Heart left ventricle (tissue), 16 donors: ENCODE measurements around the gene UTP18. TPM values are rescaled to one million over a fixed set of nuclear protein-coding genes. Genes with fewer than 3 reads are reported as not detected.
"Not testable (repeated sequence)": the region's sequence is repeated elsewhere in the genome, so short reads cannot be mapped to it uniquely, and the experiment has no call there.

ENCODE experiments used
- ATAC-seq, 4 donors: fragments of 200-7000 bp; cut with Tn5 transposase; one replicate each; pipeline ENCODE4 v1.9.1; 2020 to 2022; ENCODE audit warnings: moderate library complexity in 4 of 4, mild to moderate bottlenecking in 3 of 4, moderate number of reproducible peaks in 1 of 4
- DNase-seq, 5 donors: peaks; one replicate each; pipeline ENCODE4 v3.0.0-alpha.2; 2020
- H3K27ac ChIP-seq, 12 donors: fragments of 200-600 bp; sonication (generic) in 4 of 12; one replicate each; pipeline versions ENCODE4 v1.5.0 to v1.8.0; 2016 to 2022; ENCODE audit warnings: mild to moderate bottlenecking in 2 of 12
- H3K27me3 ChIP-seq, 9 donors: fragments of 200-600 bp; sonication (generic) in 2 of 9; one replicate each; pipeline versions ENCODE4 v1.5.1 to v1.8.0; 2016 to 2022; ENCODE audit warnings: mild to moderate bottlenecking in 3 of 9
- H3K36me3 ChIP-seq, 9 donors: fragments of 200-600 bp; sonication (generic) in 2 of 9; one replicate each; pipeline versions ENCODE4 v1.5.0 to v1.8.0; 2018 to 2022; ENCODE audit warnings: mild to moderate bottlenecking in 2 of 9
- H3K4me1 ChIP-seq, 12 donors: fragments of 200-600 bp; sonication (generic) in 4 of 12; one replicate each; pipeline versions ENCODE4 v1.5.0 to v1.8.0; 2016 to 2022; ENCODE audit warnings: mild to moderate bottlenecking in 3 of 12
- H3K4me3 ChIP-seq, 12 donors: fragments of 200-600 bp; sonication (generic) in 4 of 12; one replicate each; pipeline versions ENCODE4 v1.5.0 to v1.8.0; 2017 to 2022; ENCODE audit warnings: mild to moderate bottlenecking in 9 of 12, moderate library complexity in 4 of 12
- H3K9me3 ChIP-seq, 12 donors: fragments of 200-600 bp; sonication (generic) in 4 of 12; one replicate each; pipeline versions ENCODE4 v1.5.0 to v1.8.0; 2016 to 2022; ENCODE audit warnings: mild to moderate bottlenecking in 1 of 12
- CTCF ChIP-seq, 12 donors: fragments of 200-600 bp; sonication (generic) in 4 of 12; IDR thresholded peaks; one replicate each; pipeline versions ENCODE4 v1.5.0 to v1.8.0; 2018 to 2022; ENCODE audit warnings: antibody characterized with exemption in 12 of 12, mild to moderate bottlenecking in 5 of 12
- POLR2A ChIP-seq, 2 donors: fragments of 450-650 bp; IDR thresholded peaks; one replicate each; pipeline ENCODE4 v1.6.1; 2017; ENCODE audit warnings: antibody characterized with exemption in 2 of 2, mild to moderate bottlenecking in 2 of 2, moderate library complexity in 2 of 2
- WGBS, 4 donors: extraction: QIAGEN DNeasy Blood & Tissue Kit in 2 of 4; methylation state at CpG; one replicate each; pipeline versions ENCODE4 v1.1.5 to v1.1.7; 2013 to 2018; 5-methylcytosine and 5-hydroxymethylcytosine counted together
- intact Hi-C, 10 donors: fragments of 100-400 bp; cut with DNase I; formaldehyde crosslinking; loops; one replicate each; pipeline versions ENCODE4 v1.11.1 to v1.14.2; 2022
- polyA plus RNA-seq, 2 donors: library from polyadenylated mRNA; stranded (reverse); fragments of 200-250 nt; gene quantifications; one replicate each; pipeline ENCODE4 v1.2.3, GENCODE V29; 2013
- total RNA-seq, 9 donors: library from RNA; depleted of rRNA in 2 of 9; stranded (reverse); fragments of >200 nt in 2 of 9; fragmentation: NEBNext Ultra II Directional in 3 of 9; extraction: Animal tissue kit (Norgen Biotek cat#: 25700) in 3 of 9; gene quantifications; one replicate each; pipeline versions ENCODE4 v1.1.0 to v1.2.4, GENCODE V29; 2016 to 2023
- donor health status: ischemic (EF 13 %, LVEDD 7.1; RV severe dilation, severe dysfunction).
- donor health status: healthy with polysubstance abuse.
- donor health status: DM: no; HTN: yes; CAD: no.
- donor health status: DM: no; HTN: no; CAD: no.
- donor health status: ischemic (EF 25% LVEDD 6.9; RV normal size, moderate dysfunction).
- donor health status: ischemic (EF 25% LVEDD 5.7; RV mildly dilated, moderate dysfunction).
- donor health status: healthy.
- donor health status: DM: yes; HTN: yes; CAD: no.
- donor health status: ischemic (EF 35%, LVEDD 5.7; RV mildly dilated, moderate dysfunction).
- donor health status: nonischemic (EF 11% LVEDD 7.7; RV severe dilation, severe dysfunction).
- donor health status: DM: yes; HTN: yes; CAD: no.
- donor health status: PGD.
- donor health status: ischemic (EF 29% LVEDD 5.4; RV normal size, mild dysfunction).
- donor health status: nonischemic (EF 23%, LVEDD 6.1; RV moderate dilation, normal function).

The UTP18 gene
- total and polyA plus RNA-seq, 11 donors = 5.3 to 16.7 (median 8.1) TPM

DNA sequence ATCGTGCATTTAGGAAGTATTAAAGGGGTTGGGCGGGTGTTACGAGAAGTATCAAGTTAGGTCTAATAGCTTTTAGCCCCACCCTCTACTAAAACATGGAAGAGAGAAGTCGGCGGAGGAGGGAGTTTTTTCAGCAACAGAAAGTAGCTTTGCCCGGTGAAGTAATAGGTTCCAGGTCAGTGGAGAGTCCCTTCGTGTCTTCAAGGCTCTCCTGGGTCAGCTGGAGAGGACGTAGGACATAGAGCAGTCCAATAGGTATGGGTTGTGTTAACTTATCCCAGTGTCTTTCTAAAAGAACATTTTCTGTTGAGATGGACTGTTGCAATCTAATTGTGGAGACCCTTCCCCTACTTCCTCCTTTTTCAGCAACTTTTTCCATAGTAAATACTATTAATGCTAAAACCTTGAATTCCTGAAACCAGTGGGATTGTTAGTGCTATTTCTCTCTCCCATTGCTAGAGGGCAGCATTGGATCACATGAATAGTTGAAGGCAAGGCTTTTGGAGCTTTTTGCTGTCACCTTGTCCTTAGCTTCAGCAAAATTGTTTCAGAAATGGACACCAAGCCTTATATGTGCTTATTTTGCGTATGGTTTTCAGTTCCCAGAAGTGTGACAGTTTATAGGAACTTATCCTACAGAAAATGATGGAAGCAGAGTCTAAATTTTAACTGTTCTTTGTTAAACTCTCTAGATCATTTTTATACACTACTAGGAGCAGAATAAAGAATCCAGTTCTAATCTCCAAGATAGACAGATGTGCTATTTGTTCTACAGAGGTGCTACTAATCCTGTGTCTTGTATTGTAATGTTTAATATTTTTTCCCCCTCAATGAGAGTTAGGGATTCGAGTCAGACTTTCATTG lies 38.4 kb downstream of the UTP18 start:
- H3K9me3 ChIP-seq = peaks cover 0 to 3% (median 0%) of the 10 kb centered on the region in 12 donors
- no peak overlapping the region for H3K4me3 ChIP-seq
- H3K27ac ChIP-seq = no peak overlapping the region
- no peaks in the 10 kb centered on the region for H3K27me3 ChIP-seq
- peaks cover 0 to 48% (median 35%) of the 10 kb centered on the region in 9 donors for H3K36me3 ChIP-seq
- intact Hi-C loops = loop anchor here in 5 of 10 donors (5.0 to 10.0 kb wide), 4 partner anchors 236 to 809 kb away; no protein-coding TSS in a partner anchor
- DNase-seq (no peak), ATAC-seq (no peak)
- WGBS, 4 donors = 65 to 84% (median 74%) methylated on average over 10 of the region's 10 CpGs
- TF ChIP-seq POLR2A (IDR thresholded peaks at IDR 0.05) = no peak
- TF ChIP-seq CTCF (IDR thresholded peaks at IDR 0.05) = peak; percentile 28 to 69 (median 56)
- no peaks in the 10 kb centered on the region for H3K4me1 ChIP-seq

DNA sequence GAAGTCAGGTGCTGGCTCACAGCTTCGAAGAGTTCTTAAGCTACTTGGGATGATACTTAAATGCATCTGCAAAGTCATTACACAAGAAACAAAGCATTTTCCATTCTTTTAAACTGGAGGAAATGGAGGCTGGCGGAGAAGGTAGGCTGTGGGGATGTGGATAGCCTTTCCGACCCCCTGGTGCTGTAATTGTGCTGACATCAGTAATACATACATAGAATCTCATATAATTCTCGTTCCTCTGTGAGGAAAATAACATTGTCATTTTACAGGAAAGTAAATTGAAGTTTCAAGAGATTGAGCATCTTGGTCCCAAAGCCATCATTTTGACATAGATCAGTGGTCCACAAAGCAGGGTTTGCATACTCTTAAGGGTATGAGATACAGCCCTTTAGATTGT lies 39.5 kb downstream of the UTP18 start:
- no peak for TF ChIP-seq CTCF (IDR thresholded peaks at IDR 0.05)
- TF ChIP-seq POLR2A (IDR thresholded peaks at IDR 0.05) = no peak
- H3K9me3 ChIP-seq = no peaks in the 10 kb centered on the region
- H3K4me1 ChIP-seq = no peaks in the 10 kb centered on the region
- no peak for ATAC-seq
- no peaks in the 10 kb centered on the region for H3K27me3 ChIP-seq
- H3K27ac ChIP-seq = no peak overlapping the region
- WGBS, 4 donors = 90 to 95% (median 93%) methylated on average over 4 of the region's 4 CpGs
- H3K36me3 ChIP-seq = peaks cover 0 to 41% (median 26%) of the 10 kb centered on the region in 9 donors
- no peak for DNase-seq
- intact Hi-C loops = loop anchor here in 5 of 10 donors (5.0 to 10.0 kb wide), 5 partner anchors 235 to 807 kb away; no protein-coding TSS in a partner anchor
- H3K4me3 ChIP-seq = no peak overlapping the region

GRCh38 chr17:51305182-51305581 lies 44.8 kb downstream of the UTP18 start:
- DNase-seq = no peak
- TF ChIP-seq POLR2A (IDR thresholded peaks at IDR 0.05) (no peak), CTCF (IDR thresholded peaks at IDR 0.05) (no peak)
- Histone ChIP-seq H3K9me3 (peaks cover 0 to 11% (median 0%) of the 10 kb centered on the region in 12 donors), H3K27ac (no peak overlapping the region), H3K27me3 (no peaks in the 10 kb centered on the region), H3K36me3 (no peaks in the 10 kb centered on the region), H3K4me3 (no peak overlapping the region), H3K4me1 (no peaks in the 10 kb centered on the region)
- intact Hi-C loops = loop anchor here in 1 of 10 donors (10.0 kb wide), 2 partner anchors 340 to 800 kb away; no protein-coding TSS in a partner anchor
- WGBS, 4 donors = 92 to 95% (median 94%) methylated on average over 3 to 9 of the region's 9 CpGs
- no peak for ATAC-seq

DNA sequence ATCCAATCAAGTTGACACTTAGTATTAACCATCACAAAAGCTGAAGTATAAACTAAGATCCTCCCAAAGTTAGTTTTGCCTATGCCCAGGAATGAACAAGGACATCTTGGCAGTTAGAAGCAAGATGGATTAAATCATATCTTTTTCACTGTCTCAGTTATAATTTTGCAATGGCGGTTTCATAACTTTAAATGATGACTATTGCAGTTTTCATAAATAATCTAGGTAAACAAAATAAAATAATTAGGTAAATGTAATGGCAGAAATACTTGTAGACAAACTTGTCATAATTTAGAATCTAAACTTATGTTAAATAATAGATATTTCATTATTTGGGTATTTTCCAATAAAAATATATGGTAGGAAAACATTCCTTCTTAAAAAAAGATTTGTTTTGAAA lies 51.7 kb downstream of the UTP18 start:
- H3K27me3 ChIP-seq, H3K4me3 ChIP-seq, H3K36me3 ChIP-seq, intact Hi-C loops, DNase-seq, ATAC-seq, H3K4me1 ChIP-seq, H3K27ac ChIP-seq: not testable (repeated sequence)
- 85 to 93% (median 89%) methylated on average over 1 of the region's 1 CpG for WGBS, 4 donors
- H3K9me3 ChIP-seq = peaks cover 0 to 18% (median 0%) of the 10 kb centered on the region in 12 donors
